ENCODE data around the gene MPP2. TPM values are rescaled to one million over a fixed set of nuclear protein-coding genes. Genes with fewer than 3 reads are reported as not detected.

MPP2 gene
- total and polyA plus RNA-seq, 2 donors from 2014 or later: 1.2 to 2.7 TPM

Other genes starting within 250 kb of the MPP2 start
- 1.4 TPM for gene MEOX1, start 245.6 kb downstream of the MPP2 start, total RNA-seq
- not detected for gene MEOX1, start 245.6 kb downstream of the MPP2 start, polyA plus RNA-seq (ENCODE audit: insufficient read depth, low read depth, low replicate concordance)
- gene SOST, start 148.7 kb downstream of the MPP2 start, total RNA-seq: 0.09 TPM
- gene SOST, start 148.7 kb downstream of the MPP2 start, polyA plus RNA-seq (ENCODE audit: insufficient read depth, low read depth, low replicate concordance): 15.1 TPM
- 102 TPM for gene DUSP3, start 128.6 kb downstream of the MPP2 start, total RNA-seq
- 126 TPM for gene DUSP3, start 128.6 kb downstream of the MPP2 start, polyA plus RNA-seq (ENCODE audit: insufficient read depth, low read depth, low replicate concordance)
- gene CFAP97D1, start 127.1 kb downstream of the MPP2 start, total RNA-seq: not detected
- not detected for gene CFAP97D1, start 127.1 kb downstream of the MPP2 start, polyA plus RNA-seq (ENCODE audit: insufficient read depth, low read depth, low replicate concordance)
- gene MPP3, start 74.4 kb downstream of the MPP2 start, total RNA-seq: 5.8 TPM
- 3.2 TPM for gene MPP3, start 74.4 kb downstream of the MPP2 start, polyA plus RNA-seq (ENCODE audit: insufficient read depth, low read depth, low replicate concordance)
- gene CD300LG, start 60.4 kb downstream of the MPP2 start, total RNA-seq: 1.2 TPM
- 3.1 TPM for gene CD300LG, start 60.4 kb downstream of the MPP2 start, polyA plus RNA-seq (ENCODE audit: insufficient read depth, low read depth, low replicate concordance)
- not detected for gene PPY, start 34.9 kb upstream of the MPP2 start, total RNA-seq
- not detected for gene PPY, start 34.9 kb upstream of the MPP2 start, polyA plus RNA-seq (ENCODE audit: insufficient read depth, low read depth, low replicate concordance)
- not detected for gene PYY, start 46.4 kb upstream of the MPP2 start, total RNA-seq
- gene PYY, start 46.4 kb upstream of the MPP2 start, polyA plus RNA-seq (ENCODE audit: insufficient read depth, low read depth, low replicate concordance): not detected
- gene NAGS, start 97.1 kb upstream of the MPP2 start, total RNA-seq: 3.5 TPM
- 8.7 TPM for gene NAGS, start 97.1 kb upstream of the MPP2 start, polyA plus RNA-seq (ENCODE audit: insufficient read depth, low read depth, low replicate concordance)
- gene TMEM101, start 107.4 kb upstream of the MPP2 start, total RNA-seq: 31.2 TPM
- gene TMEM101, start 107.4 kb upstream of the MPP2 start, polyA plus RNA-seq (ENCODE audit: insufficient read depth, low read depth, low replicate concordance): 111 TPM
- gene LSM12, start 159.1 kb upstream of the MPP2 start, total RNA-seq: 47.6 TPM
- 29.0 TPM for gene LSM12, start 159.1 kb upstream of the MPP2 start, polyA plus RNA-seq (ENCODE audit: insufficient read depth, low read depth, low replicate concordance)
- gene G6PC3, start 163.2 kb upstream of the MPP2 start, total RNA-seq: 70.0 TPM
- 150 TPM for gene G6PC3, start 163.2 kb upstream of the MPP2 start, polyA plus RNA-seq (ENCODE audit: insufficient read depth, low read depth, low replicate concordance)
- 35.6 TPM for gene HDAC5, start 216.1 kb upstream of the MPP2 start, total RNA-seq
- 25.3 TPM for gene HDAC5, start 216.1 kb upstream of the MPP2 start, polyA plus RNA-seq (ENCODE audit: insufficient read depth, low read depth, low replicate concordance)
- gene HROB, start 234.4 kb upstream of the MPP2 start, total RNA-seq: 0.88 TPM
- gene HROB, start 234.4 kb upstream of the MPP2 start, polyA plus RNA-seq (ENCODE audit: insufficient read depth, low read depth, low replicate concordance): 0.17 TPM